ENCODE results near the gene GNAZ. TPM values are rescaled to one million over a fixed set of nuclear protein-coding genes. Genes with fewer than 3 reads are reported as not detected.

Gene GNAZ
- polyA plus RNA-seq, 2 of the 4 experiments (the other 2 are of a cell fraction) = 1.9 to 2.5 TPM

- no peak for FAIRE-seq
- CTCF ChIA-PET = interaction anchor here (0.6 kb wide), 1 partner anchor 425 kb away, joined by 3 read pairs; no protein-coding TSS in a partner anchor
Observed at GRCh38 chr22:23100124-23100801, 29.9 kb downstream of the GNAZ start.

GRCh38 chr22:23101524-23101923, 31.2 kb downstream of the GNAZ start:
- no peak for FAIRE-seq
- WGBS (ENCODE audit: missing lambda C conversion rate) = 71% methylated on average over 1 of the region's 3 CpGs
- no peak overlapping the region for H3K4me3 ChIP-seq
- DNase-seq (ENCODE audit: low read depth in 1 of 2, low spot score in 1 of 2) = no peak
- ChIA-PET POLR2A (no interaction called here), CTCF (interaction anchor here (1.4 to 2.4 kb wide), 2 partner anchors 142 to 158 kb away, joined by 3 to 13 read pairs; no protein-coding TSS in a partner anchor)
- no peaks in the 10 kb centered on the region for H3K4me1 ChIP-seq
- ATAC-seq = no peak
- TF ChIP-seq BHLHE40 (IDR thresholded peaks at IDR 0.05; ENCODE audit: low read depth, low read length) = no peak
- TF ChIP-seq PBX3 (IDR thresholded peaks at IDR 0.05) = no peak
- TF ChIP-seq E2F6 (IDR thresholded peaks at IDR 0.05; ENCODE audit: borderline replicate concordance, low read depth) = no peak
- no peak overlapping the region for H3K4me2 ChIP-seq
- H3K9me3 ChIP-seq = no peaks in the 10 kb centered on the region
- H3K27ac ChIP-seq = no peak overlapping the region

More at GRCh38 chr22:23100124-23100801, 29.9 kb downstream of the GNAZ start:
- POLR2A ChIA-PET = no interaction called here
- no peak for DNase-seq (ENCODE audit: low read depth in 1 of 2, low spot score in 1 of 2)
- 100% methylated on average over 1 of the region's 7 CpGs for WGBS (ENCODE audit: missing lambda C conversion rate)
- Histone ChIP-seq H3K27ac (no peak overlapping the region), H3K4me2 (no peak overlapping the region), H3K4me3 (no peak overlapping the region), H3K9me3 (no peaks in the 10 kb centered on the region), H3K4me1 (no peaks in the 10 kb centered on the region)
- no peak for ATAC-seq
- TF ChIP-seq CHD4 (IDR thresholded peaks at IDR 0.05; ENCODE audit: borderline replicate concordance) (no peak), SMC3 (IDR thresholded peaks at IDR 0.05) (no peak), RNF2 (IDR thresholded peaks at IDR 0.05; ENCODE audit: borderline replicate concordance, low read depth) (no peak), HES2 (IDR thresholded peaks at IDR 0.05) (no peak), HOXA7 (CRISPR knock-in tag; IDR thresholded peaks at IDR 0.05) (no peak), CHD2 (IDR thresholded peaks at IDR 0.05; ENCODE audit: low read length, partially characterized antibody) (no peak)

GRCh38 chr22:23102002-23102655, 31.8 kb downstream of the GNAZ start:
- WGBS (ENCODE audit: missing lambda C conversion rate) = no CpG with 5 or more reads among the region's 10 CpGs
- CTCF ChIA-PET = interaction anchor here (0.9 to 2.4 kb wide), 3 partner anchors 143 to 180 kb away, joined by 3 to 13 read pairs (median 3); no protein-coding TSS in a partner anchor

More at GRCh38 chr22:23102002-23102655, 31.8 kb downstream of the GNAZ start:
- no peak for FAIRE-seq
- POLR2A ChIA-PET = no interaction called here
- no peak for ATAC-seq
- no peak overlapping the region for H3K4me2 ChIP-seq
- TF ChIP-seq CTCF (IDR thresholded peaks at IDR 0.05) (no peak), CHD4 (IDR thresholded peaks at IDR 0.05; ENCODE audit: borderline replicate concordance) (no peak), HEYL (CRISPR knock-in tag; IDR thresholded peaks at IDR 0.05) (no peak), TP53 (CRISPR knock-in tag; IDR thresholded peaks at IDR 0.05) (no peak), SREBF2 (IDR thresholded peaks at IDR 0.05) (no peak), NPAS2 (CRISPR knock-in tag; IDR thresholded peaks at IDR 0.05; ENCODE audit: borderline replicate concordance) (no peak), MAFK (IDR thresholded peaks at IDR 0.05; ENCODE audit: partially characterized antibody) (no peak), ELK1 (IDR thresholded peaks at IDR 0.05; ENCODE audit: low read depth, low read length) (no peak), HMGXB4 (CRISPR knock-in tag; IDR thresholded peaks at IDR 0.05; ENCODE audit: borderline replicate concordance) (no peak), ESRRA (IDR thresholded peaks at IDR 0.05; ENCODE audit: borderline replicate concordance, low read length) (no peak)
- no peak overlapping the region for H3K27ac ChIP-seq
- no peak overlapping the region for H3K4me3 ChIP-seq
- no peaks in the 10 kb centered on the region for H3K9me3 ChIP-seq
- DNase-seq (ENCODE audit: low read depth in 1 of 2, low spot score in 1 of 2) = no peak
- no peaks in the 10 kb centered on the region for H3K4me1 ChIP-seq

Measured in A549 (cell line).